IMR-90 (cell line): ENCODE results near the gene FOXQ1. TPM values are rescaled to one million over a fixed set of nuclear protein-coding genes. Genes with fewer than 3 reads are reported as not detected.

ENCODE experiments used
- ATAC-seq: fragments of 200-7000 bp; cut with Tn5 transposase; 2 replicates; pipeline ENCODE4 v1.9.1; 2020; ENCODE audit warnings: low read depth, mild to moderate bottlenecking, moderate library complexity
- BruUV-seq: library from RNA; stranded (reverse); fragments of 400-500 nt; replicated peaks from 2 replicates; lab custom pipeline; 2021; lab: Mats Ljungman, UMichigan
- CTCF ChIA-PET: fragments of 300-600 bp; formaldehyde crosslinking; extraction: SDS; loops from one replicate; lab custom pipeline; 2021; ENCODE audit warnings: antibody characterized with exemption; lab: Yijun Ruan, JAX
- POLR2A ChIA-PET: fragments of 300-600 bp; sonication (Branson Sonifier 250); formaldehyde crosslinking; loops from one replicate; lab custom pipeline; 2022; ENCODE audit warnings: antibody characterized with exemption; ENCODE audit not compliant: unreplicated experiment; lab: Charles Lee
- DNase-seq: peaks from one replicate; pipeline ENCODE4 v3.0.0; 2013
- H2AFZ ChIP-seq: replicated peaks from 2 replicates; pipeline ENCODE3; 2013; ENCODE audit warnings: low read length, mild to moderate bottlenecking; ENCODE audit not compliant: poor library complexity
- H2AK5ac ChIP-seq: 2 replicates; pipeline ENCODE4 v1.6.1; 2013; ENCODE audit warnings: low read depth, low read length, inconsistent platforms
- H2AK9ac ChIP-seq: replicated peaks from 2 replicates; pipeline ENCODE3; 2013; ENCODE audit warnings: mild to moderate bottlenecking, low read depth, low read length, moderate library complexity; ENCODE audit not compliant: poor library complexity
- H2BK120ac ChIP-seq: 2 replicates; pipeline ENCODE4 v1.6.1; 2013; ENCODE audit warnings: low read depth, low read length, inconsistent platforms
- H2BK15ac ChIP-seq: 3 replicates; pipeline ENCODE4 v1.6.1; 2013; ENCODE audit warnings: low read depth, low read length, inconsistent platforms
- H2BK20ac ChIP-seq: 2 replicates; pipeline ENCODE4 v1.6.1; 2013; ENCODE audit warnings: low read depth, mild to moderate bottlenecking, inconsistent platforms, low read length, moderate library complexity
- H2BK5ac ChIP-seq: 2 replicates; pipeline ENCODE4 v1.6.1; 2013; ENCODE audit warnings: mild to moderate bottlenecking, low read depth, low read length, inconsistent platforms; ENCODE audit not compliant: poor library complexity, severe bottlenecking
- H3K14ac ChIP-seq: replicated peaks from 2 replicates; pipeline ENCODE4 v1.6.1; 2013; ENCODE audit warnings: low read depth, low read length, inconsistent platforms
- H3K18ac ChIP-seq: 2 replicates; pipeline ENCODE4 v1.6.1; 2013; ENCODE audit warnings: low read depth, low read length, control low read depth
- H3K23ac ChIP-seq: 2 replicates; pipeline ENCODE4 v1.6.1; 2013; ENCODE audit warnings: low read depth, low read length, inconsistent platforms
- H3K27ac ChIP-seq: 2 replicates; pipeline ENCODE4 v1.5.1; 2013; ENCODE audit warnings: mild to moderate bottlenecking, control low read depth, low read length; ENCODE audit not compliant: insufficient read depth
- H3K27me3 ChIP-seq: 2 replicates; pipeline ENCODE4 v1.6.1; 2013; ENCODE audit warnings: low read length; ENCODE audit not compliant: control insufficient read depth, insufficient read depth
- H3K36me3 ChIP-seq: 2 replicates; pipeline ENCODE4 v1.6.1; 2013; ENCODE audit warnings: low read length, mixed read lengths; ENCODE audit not compliant: control insufficient read depth, insufficient read depth
- H3K4ac ChIP-seq: 2 replicates; pipeline ENCODE4 v1.6.1; 2013; ENCODE audit warnings: low read depth, low read length, inconsistent platforms
- H3K4me1 ChIP-seq: 2 replicates; pipeline ENCODE4 v1.6.1; 2013; ENCODE audit warnings: low read length, mixed read lengths; ENCODE audit not compliant: control insufficient read depth, insufficient read depth
- H3K4me2 ChIP-seq: 2 replicates; pipeline ENCODE4 v1.6.1; 2013; ENCODE audit warnings: low read depth, mild to moderate bottlenecking, control low read depth, low read length, moderate library complexity
- H3K4me3 ChIP-seq: 2 replicates; pipeline ENCODE4 v1.5.1; 2013; ENCODE audit warnings: low read depth, mild to moderate bottlenecking, control low read depth, low read length, moderate library complexity; ENCODE audit not compliant: insufficient read depth
- H3K56ac ChIP-seq: 2 replicates; pipeline ENCODE4 v1.6.1; 2013; ENCODE audit warnings: low read length, inconsistent platforms; ENCODE audit not compliant: insufficient read depth; ENCODE audit errors: extremely low read depth
- H3K79me1 ChIP-seq, 2 experiments: 2 replicates each; pipeline ENCODE4 v1.6.1; 2013; ENCODE audit warnings: low read length in 2 of 2, inconsistent platforms in 1 of 2, low read depth in 1 of 2
- H3K9ac ChIP-seq: 2 replicates; pipeline ENCODE4 v1.6.1; 2013; ENCODE audit warnings: low read depth, low read length, control low read depth
- H3K9me1 ChIP-seq: 2 replicates; pipeline ENCODE4 v1.6.1; 2013; ENCODE audit warnings: low read length, inconsistent platforms; ENCODE audit not compliant: insufficient read depth
- H3K9me3 ChIP-seq: 2 replicates; pipeline ENCODE4 v1.6.1; 2013; ENCODE audit warnings: low read length; ENCODE audit not compliant: control insufficient read depth, insufficient read depth
- H4K20me1 ChIP-seq: 2 replicates; pipeline ENCODE4 v1.6.1; 2013; ENCODE audit warnings: low read length, inconsistent platforms; ENCODE audit not compliant: insufficient read depth
- H4K5ac ChIP-seq: 2 replicates; pipeline ENCODE4 v1.6.1; 2013; ENCODE audit warnings: mild to moderate bottlenecking, low read depth, low read length, control low read depth
- H4K8ac ChIP-seq, 2 experiments: 2 replicates each; pipeline ENCODE4 v1.6.1; 2013; ENCODE audit warnings: low read depth in 2 of 2, low read length in 2 of 2, control low read depth in 1 of 2, inconsistent platforms in 1 of 2
- H4K91ac ChIP-seq: 2 replicates; pipeline ENCODE4 v1.6.1; 2013; ENCODE audit warnings: low read depth, low read length, inconsistent platforms; ENCODE audit not compliant: insufficient read depth
- BHLHE40 ChIP-seq: fragments of 150-350 bp; IDR thresholded peaks from 2 replicates; pipeline ENCODE4 v1.6.1; 2016; ENCODE audit warnings: mild to moderate bottlenecking, low read depth, low read length
- CEBPB ChIP-seq: IDR thresholded peaks from 2 replicates; pipeline ENCODE4 v1.6.1; 2012; ENCODE audit warnings: low read depth, low read length, improper control_type of control experiment
- CHD1 ChIP-seq: IDR thresholded peaks from 2 replicates; pipeline ENCODE4 v1.6.1; 2012; ENCODE audit warnings: low read depth, low read length, improper control_type of control experiment
- FOS ChIP-seq: fragments of 150-350 bp; IDR thresholded peaks from 2 replicates; pipeline ENCODE4 v1.6.1; 2016; ENCODE audit warnings: low read depth, low read length
- MAZ ChIP-seq: IDR thresholded peaks from 2 replicates; pipeline ENCODE4 v1.6.1; 2012; ENCODE audit warnings: low read depth, mild to moderate bottlenecking, low read length, improper control_type of control experiment, moderate library complexity, borderline replicate concordance
- NFE2L2 ChIP-seq: fragments of 150-350 bp; IDR thresholded peaks from 2 replicates; pipeline ENCODE4 v1.6.1; 2016; ENCODE audit warnings: low read depth, mild to moderate bottlenecking, low read length
- POLR2A ChIP-seq: IDR thresholded peaks from 2 replicates; pipeline ENCODE4 v1.6.1; 2012; ENCODE audit warnings: mild to moderate bottlenecking, low read depth, low read length
- RAD21 ChIP-seq: IDR thresholded peaks from 2 replicates; pipeline ENCODE4 v1.6.1; 2012; ENCODE audit warnings: low read length, improper control_type of control experiment
- RCOR1 ChIP-seq: IDR thresholded peaks from 2 replicates; pipeline ENCODE4 v1.6.1; 2012; ENCODE audit warnings: mild to moderate bottlenecking, low read length, improper control_type of control experiment; ENCODE audit not compliant: insufficient replicate concordance
- SMC3 ChIP-seq: fragments of 150-350 bp; IDR thresholded peaks from 2 replicates; pipeline ENCODE4 v1.6.1; 2016; ENCODE audit warnings: low read depth, mild to moderate bottlenecking, antibody characterized with exemption, low read length, moderate library complexity
- WGBS, 2 experiments: methylation state at CpG; one replicate each; pipeline versions ENCODE4 v1.1.5 to v1.1.7; 2013; ENCODE audit warnings: missing lambda C conversion rate in 2 of 2; ENCODE audit not compliant: insufficient read length in 1 of 2; ENCODE audit errors: extremely low coverage in 2 of 2; 5-methylcytosine and 5-hydroxymethylcytosine counted together
- dilution Hi-C: fragments of 300-500 bp; cut with HindIII; formaldehyde crosslinking; loops from one replicate; pipeline ENCODE4 v1.14.3; 2018; ENCODE audit warnings: low sequenced_read_pairs; ENCODE audit not compliant: unreplicated experiment
- in situ Hi-C: fragments of 300-500 bp; cut with MboI; formaldehyde crosslinking; loops from 3 replicates; pipeline ENCODE4 v1.14.3; 2019; ENCODE audit warnings: low sequenced_read_pairs, inconsistent platforms, mixed read lengths
- intact Hi-C: fragments of 100-400 bp; cut with micrococcal nuclease; formaldehyde crosslinking; loops from 2 replicates; pipeline ENCODE4 v1.10.0; 2022
- polyA plus RNA-seq, 3 experiments: library from polyadenylated mRNA; depleted of rRNA; stranded (reverse); fragments of >200 nt; gene quantifications; 2 replicates each; pipeline ENCODE4 v1.2.3, GENCODE V29; 2012; ENCODE audit warnings: low replicate concordance in 1 of 3
- total RNA-seq: library from RNA; depleted of rRNA; stranded (reverse); fragments of >200 nt; gene quantifications from 2 replicates; pipeline ENCODE4 v1.2.3, GENCODE V29; 2012
- TF ChIP-seq, protein P1 (sequence below): fragments of 150-350 bp; IDR thresholded peaks from 2 replicates; pipeline ENCODE4 v1.6.1; 2017; ENCODE audit warnings: mild to moderate bottlenecking, antibody characterized with exemption, low read length, low read depth
- TF ChIP-seq, protein P2 (sequence below): conservative IDR thresholded peaks from 2 replicates; pipeline ENCODE4 v1.5.1; 2012; ENCODE audit warnings: mild to moderate bottlenecking, low read depth, low read length, improper control_type of control experiment
- TF ChIP-seq, protein P3 (sequence below): fragments of 150-350 bp; IDR thresholded peaks from 2 replicates; pipeline ENCODE4 v1.6.1; 2016; ENCODE audit warnings: low read depth, mild to moderate bottlenecking, low read length, moderate library complexity, borderline replicate concordance

Gene FOXQ1
- total and polyA plus RNA-seq, 2 of the 4 experiments (the other 2 are of a cell fraction): not detected

DNA sequence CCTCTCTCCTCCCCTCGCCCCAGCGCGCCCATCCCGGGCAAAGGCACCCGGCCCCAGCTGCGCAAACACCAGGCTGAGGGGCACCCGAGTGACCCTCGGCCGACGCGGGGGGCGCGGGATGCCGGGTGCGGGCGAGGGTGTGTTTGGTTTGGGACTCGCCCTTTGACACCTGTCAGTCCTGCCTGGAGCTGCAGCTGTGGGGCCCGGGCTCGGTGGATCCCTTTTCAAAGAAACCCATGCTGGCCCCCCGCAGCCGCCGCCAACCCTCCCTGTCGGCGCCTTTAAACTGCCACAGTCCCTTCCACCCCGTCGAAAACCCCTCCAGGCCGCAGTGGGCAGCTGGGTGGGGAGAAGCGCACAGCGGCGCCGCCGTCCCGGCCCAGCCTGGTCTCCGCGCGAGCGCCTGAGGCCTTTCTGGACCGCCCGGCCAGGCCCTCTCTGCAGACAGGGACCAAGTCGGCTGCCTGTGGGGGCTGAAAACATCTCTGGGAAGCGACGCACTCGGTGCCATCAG lies 5.5 kb downstream of the FOXQ1 start:
- no peak for DNase-seq
- WGBS, 2 experiments: 84% methylated on average over 4 of the region's 43 CpGs; no CpG with 5 or more reads in 1 of the 2 experiments
- H3K36me3 ChIP-seq: no peaks in the 10 kb centered on the region
- H2AK9ac ChIP-seq: no peak overlapping the region
- H2AK5ac ChIP-seq: no peak overlapping the region
- no peak overlapping the region for H3K4me3 ChIP-seq
- dilution Hi-C loops: no loop called here
- H2AFZ ChIP-seq: no peak overlapping the region
- no peak overlapping the region for H3K18ac ChIP-seq
- H3K9ac ChIP-seq: no peak overlapping the region
- ATAC-seq: no peak
- H3K56ac ChIP-seq: no peak overlapping the region
- H4K8ac ChIP-seq: no peak overlapping the region
- no peaks in the 10 kb centered on the region for H3K79me1 ChIP-seq
- H3K27me3 ChIP-seq: peaks cover 37% of the 10 kb centered on the region
- peaks cover 2% of the 10 kb centered on the region; the same call in 1 of the 2 replicates for H3K4me1 ChIP-seq
- H3K9me1 ChIP-seq: no peaks in the 10 kb centered on the region
- H2BK5ac ChIP-seq: no peak overlapping the region
- no peak overlapping the region for H2BK120ac ChIP-seq
- H4K91ac ChIP-seq: no peak overlapping the region
- no peak overlapping the region for H4K5ac ChIP-seq
- H2BK20ac ChIP-seq: no peak overlapping the region
- intact Hi-C loops: no loop called here
- no TSS peak for BruUV-seq
- no peak overlapping the region for H2BK15ac ChIP-seq
- H3K14ac ChIP-seq: no peak overlapping the region
- POLR2A ChIA-PET: no interaction called here
- no peak overlapping the region for H3K27ac ChIP-seq
- H3K4me2 ChIP-seq: no peak overlapping the region
- no peak overlapping the region for H3K4ac ChIP-seq
- no peak overlapping the region for H3K23ac ChIP-seq
- no peaks in the 10 kb centered on the region; the same call in 1 of the 2 replicates for H3K9me3 ChIP-seq
- H4K20me1 ChIP-seq: no peaks in the 10 kb centered on the region
- CTCF ChIA-PET: no interaction called here
- in situ Hi-C loops: no loop called here
- TF ChIP-seq NFE2L2 (no peak), FOS (no peak), RCOR1 (no peak), SMC3 (no peak), RAD21 (no peak), BHLHE40 (no peak), CHD1 (no peak), CEBPB (no peak), POLR2A (no peak), MAZ (no peak)
- TF ChIP-seq, protein P1, sequence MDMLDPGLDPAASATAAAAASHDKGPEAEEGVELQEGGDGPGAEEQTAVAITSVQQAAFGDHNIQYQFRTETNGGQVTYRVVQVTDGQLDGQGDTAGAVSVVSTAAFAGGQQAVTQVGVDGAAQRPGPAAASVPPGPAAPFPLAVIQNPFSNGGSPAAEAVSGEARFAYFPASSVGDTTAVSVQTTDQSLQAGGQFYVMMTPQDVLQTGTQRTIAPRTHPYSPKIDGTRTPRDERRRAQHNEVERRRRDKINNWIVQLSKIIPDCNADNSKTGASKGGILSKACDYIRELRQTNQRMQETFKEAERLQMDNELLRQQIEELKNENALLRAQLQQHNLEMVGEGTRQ: no peak
- TF ChIP-seq, protein P2, sequence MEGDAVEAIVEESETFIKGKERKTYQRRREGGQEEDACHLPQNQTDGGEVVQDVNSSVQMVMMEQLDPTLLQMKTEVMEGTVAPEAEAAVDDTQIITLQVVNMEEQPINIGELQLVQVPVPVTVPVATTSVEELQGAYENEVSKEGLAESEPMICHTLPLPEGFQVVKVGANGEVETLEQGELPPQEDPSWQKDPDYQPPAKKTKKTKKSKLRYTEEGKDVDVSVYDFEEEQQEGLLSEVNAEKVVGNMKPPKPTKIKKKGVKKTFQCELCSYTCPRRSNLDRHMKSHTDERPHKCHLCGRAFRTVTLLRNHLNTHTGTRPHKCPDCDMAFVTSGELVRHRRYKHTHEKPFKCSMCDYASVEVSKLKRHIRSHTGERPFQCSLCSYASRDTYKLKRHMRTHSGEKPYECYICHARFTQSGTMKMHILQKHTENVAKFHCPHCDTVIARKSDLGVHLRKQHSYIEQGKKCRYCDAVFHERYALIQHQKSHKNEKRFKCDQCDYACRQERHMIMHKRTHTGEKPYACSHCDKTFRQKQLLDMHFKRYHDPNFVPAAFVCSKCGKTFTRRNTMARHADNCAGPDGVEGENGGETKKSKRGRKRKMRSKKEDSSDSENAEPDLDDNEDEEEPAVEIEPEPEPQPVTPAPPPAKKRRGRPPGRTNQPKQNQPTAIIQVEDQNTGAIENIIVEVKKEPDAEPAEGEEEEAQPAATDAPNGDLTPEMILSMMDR: no peak
- TF ChIP-seq, protein P3, sequence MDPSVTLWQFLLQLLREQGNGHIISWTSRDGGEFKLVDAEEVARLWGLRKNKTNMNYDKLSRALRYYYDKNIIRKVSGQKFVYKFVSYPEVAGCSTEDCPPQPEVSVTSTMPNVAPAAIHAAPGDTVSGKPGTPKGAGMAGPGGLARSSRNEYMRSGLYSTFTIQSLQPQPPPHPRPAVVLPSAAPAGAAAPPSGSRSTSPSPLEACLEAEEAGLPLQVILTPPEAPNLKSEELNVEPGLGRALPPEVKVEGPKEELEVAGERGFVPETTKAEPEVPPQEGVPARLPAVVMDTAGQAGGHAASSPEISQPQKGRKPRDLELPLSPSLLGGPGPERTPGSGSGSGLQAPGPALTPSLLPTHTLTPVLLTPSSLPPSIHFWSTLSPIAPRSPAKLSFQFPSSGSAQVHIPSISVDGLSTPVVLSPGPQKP: no peak
